CD4-positive, alpha-beta memory T cell (primary cell): Measurements from ENCODE around the gene ADCY4. TPM values are rescaled to one million over a fixed set of nuclear protein-coding genes. Genes with fewer than 3 reads are reported as not detected.

ENCODE experiments used
- CTCF ChIA-PET: fragments of 350-600 bp; sonication (Branson Sonifier 250); formaldehyde crosslinking; loops from one replicate; lab custom pipeline; 2021; ENCODE audit warnings: inconsistent platforms; ENCODE audit not compliant: partially characterized antibody; lab: Charles Lee
- POLR2A ChIA-PET: fragments of 350-600 bp; sonication (Branson Sonifier 250); formaldehyde crosslinking; loops from one replicate; lab custom pipeline; 2021; ENCODE audit not compliant: partially characterized antibody; lab: Charles Lee
- DNase-seq, 5 donors: peaks; one replicate each; pipeline versions ENCODE4 v3.0.0 to v3.0.0-alpha.2; 2020 to 2022; ENCODE audit warnings: mixed read lengths in 1 of 5
- H3K27ac ChIP-seq: one replicate; pipeline ENCODE4 v1.7.0; 2013; ENCODE audit warnings: low read depth, low read length
- H3K27me3 ChIP-seq: 2 replicates; pipeline ENCODE4 v1.7.0; 2013; ENCODE audit warnings: mild to moderate bottlenecking, low read length, moderate library complexity; ENCODE audit not compliant: insufficient read depth
- H3K36me3 ChIP-seq: 2 replicates; pipeline ENCODE4 v1.7.0; 2013; ENCODE audit warnings: mild to moderate bottlenecking, low read length, moderate library complexity; ENCODE audit not compliant: insufficient read depth
- H3K4me1 ChIP-seq: 2 replicates; pipeline ENCODE4 v1.7.0; 2013; ENCODE audit warnings: mild to moderate bottlenecking, low read length, moderate library complexity; ENCODE audit not compliant: insufficient read depth
- H3K4me3 ChIP-seq, 2 donors: one replicate each; pipeline ENCODE4 v1.7.0; 2013; ENCODE audit warnings: low read length in 2 of 2, mild to moderate bottlenecking in 1 of 2
- H3K9me3 ChIP-seq, 2 donors: one replicate each; pipeline ENCODE4 v1.7.0; 2013; ENCODE audit warnings: low read length in 2 of 2, control low read depth in 1 of 2; ENCODE audit not compliant: control insufficient read depth in 1 of 2
- H3K27ac Mint-ChIP-seq, 7 donors: one replicate each; pipeline ENCODE4 v1.8.0; 2020 to 2021; ENCODE audit warnings: mixed read lengths in 7 of 7, mild to moderate bottlenecking in 6 of 7, inconsistent platforms in 3 of 7, moderate library complexity in 3 of 7
- H3K27me3 Mint-ChIP-seq, 2 donors: one replicate each; pipeline ENCODE4 v1.8.0; 2020 to 2021; ENCODE audit warnings: mixed read lengths in 2 of 2
- H3K36me3 Mint-ChIP-seq, 2 donors: one replicate each; pipeline ENCODE4 v1.8.0; 2020 to 2021; ENCODE audit warnings: mixed read lengths in 2 of 2, inconsistent platforms in 1 of 2, mild to moderate bottlenecking in 1 of 2
- H3K4me1 Mint-ChIP-seq, 4 donors: one replicate each; pipeline ENCODE4 v1.8.0; 2020 to 2021; ENCODE audit warnings: mixed read lengths in 4 of 4, mild to moderate bottlenecking in 1 of 4
- H3K4me3 Mint-ChIP-seq, 8 donors: one replicate each; pipeline ENCODE4 v1.8.0; 2020 to 2021; ENCODE audit warnings: mixed read lengths in 8 of 8, mild to moderate bottlenecking in 7 of 8, moderate library complexity in 6 of 8, inconsistent platforms in 3 of 8
- H3K9me3 Mint-ChIP-seq, 8 donors: one replicate each; pipeline ENCODE4 v1.8.0; 2020 to 2021; ENCODE audit warnings: mixed read lengths in 8 of 8, mild to moderate bottlenecking in 5 of 8, inconsistent platforms in 3 of 8, moderate library complexity in 1 of 8
- intact Hi-C: fragments of 100-400 bp; cut with micrococcal nuclease; formaldehyde crosslinking; loops from one replicate; pipeline ENCODE4 v1.15.1; 2023
- polyA plus RNA-seq, 2 donors: library from polyadenylated mRNA; unstranded; fragments of 300-500 nt; fragmentation: Illumina TruSeq; gene quantifications; one replicate each; pipeline ENCODE4 v1.2.3, GENCODE V29; 2021
- total RNA-seq, 2 experiments: library from RNA; stranded (reverse); gene quantifications; one replicate each; pipeline ENCODE4 v1.2.3, GENCODE V29; 2021

Gene ADCY4
- total and polyA plus RNA-seq, 4 experiments from 2014 or later, result 0.48 to 8.1 (median 3.9) TPM

DNA sequence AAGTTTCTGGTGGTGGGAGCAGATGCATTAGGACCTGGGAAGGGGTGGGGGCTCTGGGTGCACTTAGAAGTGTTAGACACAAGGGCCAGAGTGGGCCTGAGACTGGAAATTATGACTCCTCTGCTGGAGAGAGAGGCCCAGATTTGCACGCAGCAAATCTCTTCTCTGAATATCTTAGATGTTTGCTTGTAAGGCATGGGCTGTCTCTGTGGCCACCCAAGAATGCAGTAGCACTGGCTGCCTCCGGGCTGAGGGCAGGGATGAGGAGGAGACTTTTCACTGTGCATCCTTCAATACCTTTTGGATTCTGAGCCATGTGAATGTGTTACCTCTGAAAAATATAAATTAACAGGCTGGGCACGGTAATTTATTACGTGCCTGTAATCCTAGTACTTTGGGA, 49.5 kb downstream of the ADCY4 start:
- no peaks in the 10 kb centered on the region for H3K9me3 ChIP-seq
- peaks cover 4% of the 10 kb centered on the region for H3K36me3 ChIP-seq
- Mint-ChIP-seq H3K27ac (peak overlapping the region in 3 of 7 donors; percentile 23 to 48 (median 29)), H3K4me1 (peaks cover 2 to 19% (median 8%) of the 10 kb centered on the region in 4 donors), H3K9me3 (no peaks in the 10 kb centered on the region), H3K4me3 (no peak overlapping the region), H3K36me3 (peaks cover 6 to 10% of the 10 kb centered on the region in 2 donors), H3K27me3 (no peaks in the 10 kb centered on the region)
- intact Hi-C loops, result no loop called here
- H3K27ac ChIP-seq, result no peak overlapping the region
- H3K4me1 ChIP-seq, result peaks cover 11% of the 10 kb centered on the region
- ChIA-PET POLR2A (interaction anchor here (0.7 to 0.8 kb wide), 2 partner anchors 23 to 69 kb away, joined by 3 read pairs; no protein-coding TSS in a partner anchor), CTCF (interaction anchor here (2.1 kb wide), 1 partner anchor 43 kb away, joined by 4 read pairs; the partner anchor contains the start of gene TINF2)
- DNase-seq, result no peak
- H3K4me3 ChIP-seq, result no peak overlapping the region
- H3K27me3 ChIP-seq, result no peaks in the 10 kb centered on the region

DNA sequence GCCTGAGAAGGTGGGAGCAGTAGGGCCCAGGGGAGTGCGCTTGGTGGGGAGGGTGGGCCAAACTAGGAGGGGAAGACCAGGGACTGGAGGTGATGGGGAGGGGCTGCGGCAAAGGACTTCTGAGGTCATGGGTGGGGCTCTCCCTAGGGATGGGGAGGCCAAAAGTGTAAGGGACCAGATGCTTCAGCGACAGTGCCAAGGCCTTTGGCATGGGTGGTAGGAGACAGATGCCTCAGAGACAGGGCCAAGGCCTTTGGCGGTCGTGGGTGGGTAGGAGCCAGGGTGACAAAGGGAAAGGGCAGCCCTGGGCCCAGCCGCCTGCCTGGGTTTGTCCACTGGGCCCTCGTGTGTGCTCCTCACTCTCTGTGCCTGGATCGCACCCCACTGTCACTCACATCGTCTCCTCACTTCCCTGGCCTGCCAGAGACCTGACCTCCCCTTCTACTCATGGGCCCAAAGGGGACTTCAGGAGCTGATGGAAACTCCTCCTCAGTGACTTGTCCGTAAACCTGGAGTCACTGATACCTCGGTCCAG, 50.3 kb downstream of the ADCY4 start:
- Mint-ChIP-seq H3K27ac (peak overlapping the region in 1 of 7 donors; percentile 15), H3K9me3 (no peaks in the 10 kb centered on the region), H3K27me3 (no peaks in the 10 kb centered on the region), H3K4me1 (peaks cover 3 to 22% (median 10%) of the 10 kb centered on the region in 4 donors), H3K4me3 (no peak overlapping the region), H3K36me3 (peaks cover 0 to 2% of the 10 kb centered on the region in 2 donors)
- no peak overlapping the region for H3K27ac ChIP-seq
- no peaks in the 10 kb centered on the region for H3K9me3 ChIP-seq
- no peaks in the 10 kb centered on the region for H3K36me3 ChIP-seq
- CTCF ChIA-PET, result interaction anchor here (1.5 to 2.1 kb wide), 2 partner anchors 15 to 42 kb away, joined by 3 to 4 read pairs; partner anchors contain the start of gene TINF2
- no peaks in the 10 kb centered on the region for H3K27me3 ChIP-seq
- peaks cover 11% of the 10 kb centered on the region for H3K4me1 ChIP-seq
- no peak for DNase-seq
- H3K4me3 ChIP-seq, result no peak overlapping the region
- POLR2A ChIA-PET, result interaction anchor here (0.8 kb wide), 1 partner anchor 24 kb away, joined by 3 read pairs; no protein-coding TSS in a partner anchor
- intact Hi-C loops, result no loop called here

DNA sequence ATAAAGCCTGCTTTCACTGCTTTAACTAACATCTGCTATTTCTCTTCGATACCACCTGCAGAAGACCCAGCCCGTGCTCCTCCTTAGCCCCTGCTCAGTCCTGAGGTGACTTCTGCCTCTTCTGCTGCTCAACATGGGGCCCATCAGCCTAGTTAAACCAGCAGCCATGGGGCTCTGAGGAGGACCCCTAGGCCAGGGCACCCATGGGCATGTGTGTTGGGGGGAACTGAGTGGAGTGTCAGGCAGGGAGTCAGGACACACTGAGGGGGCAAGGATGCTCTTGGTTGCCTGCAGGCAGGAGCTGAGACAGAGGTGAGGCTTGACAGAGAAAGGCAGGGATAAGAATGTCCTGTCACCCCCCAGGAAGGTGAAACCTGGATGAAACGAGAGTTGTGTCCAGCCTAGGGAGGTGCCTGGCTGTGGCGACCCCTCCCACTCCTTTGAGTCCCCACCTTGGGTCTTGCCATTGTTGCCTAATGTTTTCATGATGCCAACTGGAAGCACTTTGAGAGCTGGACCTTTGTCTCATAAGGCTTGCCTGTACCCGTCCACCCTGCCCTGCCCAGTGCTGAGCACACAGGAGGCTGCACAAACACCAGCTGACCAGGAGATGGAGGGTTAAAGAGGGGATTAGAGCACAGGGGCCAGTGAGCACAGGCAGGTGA, 50.9 kb downstream of the ADCY4 start:
- H3K4me3 ChIP-seq, result no peak overlapping the region
- H3K27ac Mint-ChIP-seq, result peak overlapping the region in 3 of 7 donors; percentile 11 to 48 (median 39)
- no peak overlapping the region for H3K27ac ChIP-seq
- H3K4me3 Mint-ChIP-seq, result no peak overlapping the region
- H3K9me3 ChIP-seq, result no peaks in the 10 kb centered on the region
- peaks cover 0 to 2% of the 10 kb centered on the region in 2 donors for H3K36me3 Mint-ChIP-seq
- H3K27me3 ChIP-seq, result no peaks in the 10 kb centered on the region
- intact Hi-C loops, result no loop called here
- ChIA-PET CTCF (interaction anchor here (1.1 to 1.7 kb wide), 7 partner anchors 9 to 68 kb away, joined by 3 to 10 read pairs (median 4); partner anchors contain the start of genes CIDEB, MDP1 and RABGGTA), POLR2A (no interaction called here)
- peaks cover 15% of the 10 kb centered on the region for H3K4me1 ChIP-seq
- peaks cover 10 to 24% (median 14%) of the 10 kb centered on the region in 4 donors for H3K4me1 Mint-ChIP-seq
- no peaks in the 10 kb centered on the region for H3K9me3 Mint-ChIP-seq
- H3K36me3 ChIP-seq, result no peaks in the 10 kb centered on the region
- no peaks in the 10 kb centered on the region for H3K27me3 Mint-ChIP-seq
- DNase-seq, result no peak

- Mint-ChIP-seq H3K4me1 (peaks cover 17 to 36% (median 22%) of the 10 kb centered on the region in 4 donors), H3K27me3 (no peaks in the 10 kb centered on the region), H3K36me3 (no peaks in the 10 kb centered on the region), H3K9me3 (no peaks in the 10 kb centered on the region), H3K4me3 (no peak overlapping the region), H3K27ac (peak overlapping the region in 1 of 7 donors; percentile 68)
- no peaks in the 10 kb centered on the region for H3K9me3 ChIP-seq
- H3K4me3 ChIP-seq, result no peak overlapping the region
- POLR2A ChIA-PET, result interaction anchor here (0.6 to 0.8 kb wide), 2 partner anchors 11 to 41 kb away, joined by 3 to 4 read pairs; partner anchors contain the start of gene TINF2
- no peak for DNase-seq
- no peaks in the 10 kb centered on the region for H3K27me3 ChIP-seq
- CTCF ChIA-PET, result interaction anchor here (1.1 to 1.7 kb wide), 7 partner anchors 10 to 67 kb away, joined by 3 to 10 read pairs (median 4); partner anchors contain the start of genes CIDEB, MDP1 and TINF2
- peaks cover 22% of the 10 kb centered on the region for H3K4me1 ChIP-seq
- H3K36me3 ChIP-seq, result no peaks in the 10 kb centered on the region
- H3K27ac ChIP-seq, result no peak overlapping the region
- intact Hi-C loops, result no loop called here
Measured at GRCh38 chr14:24282736-24283135, 52.1 kb downstream of the ADCY4 start.

DNA sequence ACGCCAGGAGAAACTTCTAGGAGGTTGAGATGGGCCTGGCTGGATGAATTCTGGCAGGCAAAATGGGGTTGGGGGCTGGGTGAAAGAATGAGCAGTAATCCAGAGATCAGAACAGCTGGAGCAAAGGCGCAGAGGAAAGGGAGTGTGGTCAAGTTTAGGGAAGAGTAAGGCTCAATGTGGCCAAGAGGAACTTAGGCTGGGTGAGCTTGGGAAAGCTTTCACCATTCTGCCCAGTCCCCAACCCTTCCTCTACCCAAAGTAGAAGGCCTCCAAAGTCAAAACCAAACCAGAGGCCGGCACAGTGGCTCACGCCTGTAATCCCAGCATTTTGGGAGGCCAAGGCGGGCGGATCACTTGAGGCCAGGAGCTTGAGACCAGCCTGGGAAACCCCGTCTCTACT, 53.2 kb downstream of the ADCY4 start:
- no peak for DNase-seq
- Histone ChIP-seq H3K27ac (no peak overlapping the region), H3K36me3 (no peaks in the 10 kb centered on the region), H3K4me1 (peaks cover 22% of the 10 kb centered on the region), H3K9me3 (no peaks in the 10 kb centered on the region), H3K4me3 (no peak overlapping the region), H3K27me3 (no peaks in the 10 kb centered on the region)
- peak overlapping the region in 5 of 7 donors; percentile 19 to 86 (median 55) for H3K27ac Mint-ChIP-seq
- no peaks in the 10 kb centered on the region for H3K9me3 Mint-ChIP-seq
- H3K4me1 Mint-ChIP-seq, result peaks cover 21 to 43% (median 28%) of the 10 kb centered on the region in 4 donors
- ChIA-PET POLR2A (interaction anchor here (1.1 kb wide), 1 partner anchor 18 kb away, joined by 3 read pairs; the partner anchor contains the start of gene NOP9), CTCF (interaction anchor here (1.1 to 3.1 kb wide), 5 partner anchors 10 to 52 kb away, joined by 3 to 17 read pairs (median 4); partner anchors contain the start of genes RABGGTA and TINF2)
- intact Hi-C loops, result no loop called here
- no peaks in the 10 kb centered on the region for H3K27me3 Mint-ChIP-seq
- no peak overlapping the region for H3K4me3 Mint-ChIP-seq
- no peaks in the 10 kb centered on the region for H3K36me3 Mint-ChIP-seq

- Mint-ChIP-seq H3K27me3 (no peaks in the 10 kb centered on the region), H3K9me3 (no peaks in the 10 kb centered on the region), H3K27ac (peak overlapping the region in 6 of 7 donors; percentile 38 to 95 (median 74)), H3K4me3 (no peak overlapping the region), H3K36me3 (no peaks in the 10 kb centered on the region), H3K4me1 (peaks cover 21 to 44% (median 29%) of the 10 kb centered on the region in 4 donors)
- H3K27me3 ChIP-seq, result no peaks in the 10 kb centered on the region
- POLR2A ChIA-PET, result interaction anchor here (1.1 to 1.9 kb wide), 3 partner anchors 10 to 34 kb away, joined by 3 to 10 read pairs (median 6); partner anchors contain the start of genes NOP9 and RABGGTA
- peaks cover 22% of the 10 kb centered on the region for H3K4me1 ChIP-seq
- CTCF ChIA-PET, result interaction anchor here (0.9 to 4.1 kb wide), 9 partner anchors 10 to 155 kb away, joined by 3 to 26 read pairs (median 8); partner anchors contain the start of genes CIDEB, DHRS1, NOP9 and RABGGTA
- no peak for DNase-seq
- no peak overlapping the region for H3K4me3 ChIP-seq
- no peak overlapping the region for H3K27ac ChIP-seq
- intact Hi-C loops, result no loop called here
- no peaks in the 10 kb centered on the region for H3K9me3 ChIP-seq
- no peaks in the 10 kb centered on the region for H3K36me3 ChIP-seq
Measured at GRCh38 chr14:24280797-24281460, 53.9 kb downstream of the ADCY4 start.
